ENCODE results near the gene SIRT7. TPM values are rescaled to one million over a fixed set of nuclear protein-coding genes. Genes with fewer than 3 reads are reported as not detected.
A peak's percentile ranks its signal among the peaks of the same experiment; 100 is the strongest.

SIRT7 gene, protein sequence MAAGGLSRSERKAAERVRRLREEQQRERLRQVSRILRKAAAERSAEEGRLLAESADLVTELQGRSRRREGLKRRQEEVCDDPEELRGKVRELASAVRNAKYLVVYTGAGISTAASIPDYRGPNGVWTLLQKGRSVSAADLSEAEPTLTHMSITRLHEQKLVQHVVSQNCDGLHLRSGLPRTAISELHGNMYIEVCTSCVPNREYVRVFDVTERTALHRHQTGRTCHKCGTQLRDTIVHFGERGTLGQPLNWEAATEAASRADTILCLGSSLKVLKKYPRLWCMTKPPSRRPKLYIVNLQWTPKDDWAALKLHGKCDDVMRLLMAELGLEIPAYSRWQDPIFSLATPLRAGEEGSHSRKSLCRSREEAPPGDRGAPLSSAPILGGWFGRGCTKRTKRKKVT
- total RNA-seq (2014; rRNA removed; shearing (Covaris generic)) = 34.9 and 47.0 TPM in 2 replicates

DNA sequence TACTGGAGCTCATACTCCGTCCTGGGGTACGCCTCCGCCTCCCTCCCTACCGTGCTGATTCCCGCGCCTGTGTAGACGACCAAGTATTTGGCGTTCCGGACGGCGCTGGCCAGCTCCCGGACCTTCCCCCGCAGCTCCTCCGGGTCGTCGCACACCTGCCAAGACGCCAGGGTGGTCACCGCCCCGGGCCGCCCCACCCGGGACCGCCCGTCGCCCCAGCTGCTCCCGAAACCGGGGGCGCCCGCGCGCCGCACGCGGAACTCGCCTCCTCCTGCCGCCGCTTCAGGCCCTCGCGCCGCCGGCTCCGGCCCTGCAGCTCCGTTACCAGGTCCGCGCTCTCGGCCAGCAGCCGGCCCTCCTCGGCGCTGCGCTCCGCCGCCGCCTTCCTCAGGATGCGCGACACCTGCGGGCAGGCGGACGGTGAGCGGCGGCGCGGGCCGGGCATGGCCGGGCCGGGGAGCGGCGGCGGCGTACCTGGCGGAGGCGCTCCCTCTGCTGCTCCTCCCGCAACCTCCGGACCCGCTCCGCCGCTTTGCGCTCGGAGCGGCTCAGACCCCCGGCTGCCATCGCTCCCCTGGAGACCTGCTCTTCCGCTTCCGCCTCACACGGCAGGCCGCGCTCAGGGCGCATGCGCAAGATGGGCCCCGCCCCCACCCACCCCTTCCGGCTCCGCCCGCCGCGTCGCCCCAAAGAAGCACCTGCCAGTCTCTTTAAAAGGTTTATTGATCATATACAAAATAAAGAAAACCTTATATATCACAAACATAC, at the start of gene SIRT7:
TSS of gene SIRT7 (minus strand) at position 612 of the 768 bp plus-strand sequence. CDS start at position 567, 45 bp downstream.
- peak; percentile 61 for DNase-seq (ENCODE audit: low spot score)

DNA sequence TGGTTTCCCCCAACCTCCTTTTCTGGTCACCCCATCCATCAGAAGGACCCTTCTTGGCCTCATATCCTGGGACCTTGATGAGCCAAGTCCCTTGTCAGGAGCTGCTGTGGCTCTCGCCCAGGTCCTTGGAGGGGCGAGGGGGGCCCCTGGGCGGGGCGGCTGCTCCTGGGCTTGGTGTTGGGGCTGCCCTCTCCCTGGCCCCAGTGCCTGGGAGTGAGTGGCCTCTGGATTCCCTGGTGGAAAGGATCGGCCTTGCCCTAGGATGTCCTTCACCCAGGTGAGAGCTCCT, 49.2 kb upstream of the SIRT7 start:
- DNase-seq (ENCODE audit: low spot score) = no peak

DNA sequence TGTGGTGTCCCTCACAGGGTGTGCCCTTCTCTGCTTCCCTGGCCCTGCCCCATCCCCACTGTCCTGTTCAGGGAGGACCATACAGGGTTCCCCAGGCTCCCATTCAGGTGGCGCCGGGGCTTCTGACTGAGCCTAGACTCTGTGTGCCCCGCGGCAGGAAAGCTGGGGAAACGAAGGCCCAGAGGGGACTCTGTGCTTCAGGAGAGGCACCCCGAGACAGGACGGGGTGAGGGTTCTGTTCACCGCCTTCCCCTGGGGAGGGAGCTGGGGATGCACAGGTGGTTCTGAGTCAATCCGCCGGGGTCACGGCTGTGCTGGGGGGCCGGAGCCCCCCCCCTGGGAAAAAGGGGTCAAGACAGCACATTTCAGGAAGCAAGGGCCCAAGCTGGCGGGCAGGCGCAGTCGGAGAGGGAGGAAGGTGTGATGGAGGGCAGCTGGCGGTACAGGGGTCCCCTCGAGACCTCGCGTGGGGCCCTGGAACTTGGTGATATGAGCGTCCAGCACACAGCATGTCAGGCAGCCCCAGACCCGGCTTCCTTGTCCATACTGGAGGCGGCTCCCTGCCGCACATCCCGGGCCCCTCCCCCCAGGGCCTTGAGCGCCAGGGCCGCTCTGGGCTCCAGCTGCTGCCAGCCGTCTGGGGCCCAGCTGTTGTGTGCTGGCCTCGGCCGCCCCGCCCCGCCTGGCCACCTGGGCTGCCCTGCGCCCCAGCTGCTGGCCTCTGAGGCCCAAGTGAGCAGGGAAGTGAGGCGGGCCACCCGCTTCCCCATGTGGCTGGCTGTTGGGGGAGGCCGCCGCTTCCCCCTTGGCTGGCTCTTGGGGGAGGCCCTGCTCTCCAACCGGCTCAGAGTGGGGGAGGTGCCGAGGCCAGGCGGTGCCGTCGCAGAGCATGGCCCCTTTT, 48.6 kb upstream of the SIRT7 start:
- DNase-seq (ENCODE audit: low spot score) = no peak

DNA sequence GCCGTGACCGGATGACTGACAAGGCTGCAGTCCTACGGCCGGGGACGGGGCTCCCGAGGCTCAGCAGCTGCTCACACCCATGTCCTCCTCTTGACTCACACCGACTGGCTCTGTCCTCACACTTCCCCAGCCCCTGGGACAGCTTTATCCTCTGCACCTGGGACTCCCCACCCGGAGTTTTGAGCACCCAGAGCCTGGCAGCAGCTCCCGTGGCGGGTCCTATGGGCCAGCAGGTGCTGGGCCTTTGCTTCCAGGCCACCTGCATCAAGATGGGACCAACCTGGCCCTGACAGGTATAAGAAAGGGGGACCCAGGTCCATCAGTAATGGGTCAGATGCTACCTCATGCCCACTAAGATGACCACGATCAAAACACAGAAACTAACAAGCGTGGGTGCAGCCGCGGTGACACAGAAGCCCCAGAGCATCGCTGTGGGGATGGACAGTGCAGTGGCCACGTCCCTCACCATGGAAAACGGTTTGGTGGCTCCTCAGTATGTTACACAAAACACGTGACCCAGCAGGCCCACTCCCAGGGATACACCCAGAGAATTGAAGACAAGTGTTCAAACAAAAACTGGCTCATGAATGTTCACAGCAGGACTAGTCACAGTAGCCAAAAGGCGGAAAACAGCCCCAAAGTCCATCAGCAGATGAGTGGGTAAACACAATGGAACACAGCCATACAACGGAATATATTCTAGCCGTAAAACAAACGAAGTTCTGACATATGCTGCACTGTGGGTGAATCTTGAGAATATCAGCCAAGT, 46.3 kb upstream of the SIRT7 start:
- DNase-seq (ENCODE audit: low spot score) = no peak

DNA sequence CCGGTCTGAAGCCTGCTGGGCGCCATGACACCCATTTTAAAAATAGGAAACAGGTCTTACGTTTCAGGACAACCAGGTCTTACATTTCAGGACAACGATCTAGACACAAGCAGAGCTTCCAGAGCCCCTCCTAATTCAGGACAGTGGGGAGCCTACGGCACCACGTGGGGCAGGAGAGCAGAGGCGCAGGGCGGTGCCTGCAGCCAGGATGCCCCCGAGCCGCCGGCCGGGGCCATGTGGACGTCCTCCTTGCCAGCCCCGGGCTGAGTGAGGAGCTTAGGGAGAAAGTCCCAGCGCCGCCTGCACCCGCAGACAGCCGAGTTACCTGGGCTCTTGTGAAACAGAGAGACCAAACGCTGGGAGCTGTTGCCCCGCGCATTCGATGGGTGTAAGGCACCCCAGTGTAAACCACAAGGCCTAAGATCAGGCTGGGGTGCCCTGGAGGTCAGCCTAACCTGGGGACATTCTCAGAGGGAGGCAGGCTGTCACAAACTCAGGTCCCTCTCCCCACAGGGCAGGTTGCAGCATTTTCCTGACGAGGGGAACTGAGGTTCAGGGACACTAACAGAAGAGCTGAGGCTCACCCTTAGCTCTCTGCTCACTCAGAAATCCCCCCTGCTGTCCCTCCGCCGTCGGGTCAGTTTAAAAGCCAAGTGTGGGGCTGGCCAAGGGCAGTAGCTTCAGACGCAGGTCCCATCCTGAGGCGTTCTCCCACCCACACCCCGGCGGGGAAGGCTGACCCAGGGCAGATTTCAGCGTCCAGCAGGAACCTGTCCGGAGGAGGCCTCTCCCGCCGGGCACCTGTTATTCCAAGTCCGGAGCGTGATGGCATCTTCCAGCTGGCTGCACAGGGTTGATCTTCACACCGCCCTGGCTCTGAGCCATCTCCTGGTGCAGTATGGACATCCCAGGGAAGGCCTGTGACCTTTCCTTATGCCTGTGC, 44.8 kb upstream of the SIRT7 start:
- no peak for DNase-seq (ENCODE audit: low spot score)

DNA sequence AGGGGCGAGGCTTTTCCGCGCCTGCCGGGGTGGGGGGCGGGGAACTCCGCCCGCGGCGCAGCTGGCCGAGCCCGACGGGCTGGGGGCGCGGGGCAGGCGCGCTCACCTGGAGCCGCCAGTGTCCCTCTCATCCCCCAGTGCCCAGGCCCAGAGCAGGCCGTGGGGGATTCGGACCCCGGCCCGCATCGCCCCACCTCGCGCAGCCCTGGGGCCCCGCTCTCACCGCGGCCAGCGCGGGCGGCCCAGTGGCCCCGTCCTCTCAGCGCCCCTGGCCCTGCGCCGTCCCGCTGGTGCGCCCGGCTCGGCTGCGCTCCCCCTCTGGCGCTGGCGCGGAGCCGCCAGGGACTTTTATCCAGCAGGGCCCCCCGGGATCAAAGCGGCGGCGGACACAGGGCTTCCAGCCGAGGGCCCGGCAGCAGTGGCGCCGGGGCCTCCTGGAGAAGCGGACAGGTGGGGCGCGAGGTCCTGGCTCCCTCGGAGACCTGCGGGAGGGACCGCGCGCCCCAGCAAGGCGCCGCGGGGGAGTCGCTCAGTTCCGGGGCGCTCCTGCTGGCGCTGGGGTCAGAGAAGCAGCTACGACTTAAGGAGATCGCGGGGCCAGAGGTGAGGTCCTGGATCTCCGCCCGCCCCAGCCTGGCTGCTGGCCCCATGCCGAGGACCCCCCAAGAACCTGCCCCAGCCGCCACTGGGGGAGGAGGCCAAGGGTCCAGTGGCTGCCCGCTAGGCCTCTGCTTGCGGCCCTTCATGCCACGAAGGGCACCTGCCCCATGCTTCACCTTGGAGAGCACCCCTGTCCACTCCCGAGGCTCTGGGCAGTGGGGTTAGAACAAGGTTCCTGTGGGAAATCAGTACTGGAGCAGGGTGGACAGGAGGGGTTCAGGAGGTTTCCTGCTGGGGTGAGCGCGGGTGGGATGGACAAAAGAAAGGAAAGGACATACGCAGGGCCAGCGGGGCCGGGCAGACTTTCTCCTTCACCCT, 43.8 kb upstream of the SIRT7 start:
- DNase-seq (ENCODE audit: low spot score) = no peak

DNA sequence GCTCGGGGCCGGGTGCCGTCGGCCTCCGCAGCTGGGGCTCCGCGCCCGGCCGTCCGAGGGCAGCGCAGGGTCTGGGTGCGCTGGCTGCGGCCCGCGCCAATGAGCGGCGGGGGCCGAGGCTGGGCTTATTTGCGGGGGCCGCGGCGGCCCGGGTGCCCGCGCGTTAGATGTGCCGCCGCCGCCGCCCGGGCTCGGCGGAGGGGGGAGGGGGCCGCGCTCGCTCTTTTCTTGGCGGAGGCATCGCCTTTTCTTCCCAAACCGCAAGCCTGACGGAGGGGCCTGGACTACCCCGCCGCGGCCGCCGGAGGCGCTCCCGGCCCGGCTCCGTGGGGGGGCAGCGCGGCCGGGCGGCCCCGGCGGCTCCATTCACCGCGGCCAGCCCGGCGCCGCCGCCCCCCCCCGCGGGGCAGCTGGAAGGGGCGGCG, 43.1 kb upstream of the SIRT7 start, which contains the start of gene NOTUM:
TSS of gene NOTUM (minus strand) at position 101 of the 425 bp plus-strand sequence. CDS start 278 bp downstream, outside the sequence.
- DNase-seq (ENCODE audit: low spot score) = no peak

DNA sequence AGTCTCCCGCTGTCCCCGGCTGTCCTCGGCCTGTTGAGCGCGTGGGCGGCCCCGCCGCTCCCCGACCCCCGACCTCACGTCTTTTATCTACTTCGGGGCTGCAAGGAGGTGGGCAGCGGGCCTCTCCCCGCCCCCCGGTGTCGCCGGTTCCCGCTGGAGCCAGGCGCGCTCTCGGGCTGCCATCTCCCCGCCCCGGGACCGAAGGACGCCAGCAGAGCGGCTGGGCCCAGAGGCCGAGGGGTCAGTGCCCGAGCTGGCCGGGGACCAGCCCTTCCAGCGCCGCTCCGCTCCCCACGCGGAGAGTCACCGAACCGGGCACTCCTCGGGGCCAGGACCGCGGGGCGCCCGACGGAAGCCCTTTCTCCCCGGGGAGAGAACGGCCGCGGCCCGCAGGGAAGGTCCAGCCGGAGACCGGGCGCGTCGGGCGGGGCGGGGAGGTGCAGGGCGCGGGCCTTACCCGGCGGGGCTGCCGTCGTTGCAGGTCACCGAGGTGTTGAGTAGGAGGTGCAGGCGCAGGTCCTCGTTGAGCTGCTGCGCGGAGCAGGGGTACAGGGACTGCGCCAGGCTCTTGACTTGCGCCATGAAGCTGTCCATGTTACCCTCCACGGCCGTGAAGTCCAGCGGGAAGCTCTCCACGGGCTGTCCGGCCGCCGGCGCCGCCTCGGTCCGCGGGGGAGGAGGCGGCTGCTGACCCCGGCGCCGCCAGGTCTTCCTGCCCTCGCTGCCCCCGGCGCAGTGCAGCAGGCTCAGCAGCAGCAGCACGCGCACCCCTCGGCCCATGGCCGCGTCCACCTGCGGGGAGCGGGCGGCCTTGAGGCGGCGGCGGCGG, 42.4 kb upstream of the SIRT7 start:
- no peak for DNase-seq (ENCODE audit: low spot score)

DNA sequence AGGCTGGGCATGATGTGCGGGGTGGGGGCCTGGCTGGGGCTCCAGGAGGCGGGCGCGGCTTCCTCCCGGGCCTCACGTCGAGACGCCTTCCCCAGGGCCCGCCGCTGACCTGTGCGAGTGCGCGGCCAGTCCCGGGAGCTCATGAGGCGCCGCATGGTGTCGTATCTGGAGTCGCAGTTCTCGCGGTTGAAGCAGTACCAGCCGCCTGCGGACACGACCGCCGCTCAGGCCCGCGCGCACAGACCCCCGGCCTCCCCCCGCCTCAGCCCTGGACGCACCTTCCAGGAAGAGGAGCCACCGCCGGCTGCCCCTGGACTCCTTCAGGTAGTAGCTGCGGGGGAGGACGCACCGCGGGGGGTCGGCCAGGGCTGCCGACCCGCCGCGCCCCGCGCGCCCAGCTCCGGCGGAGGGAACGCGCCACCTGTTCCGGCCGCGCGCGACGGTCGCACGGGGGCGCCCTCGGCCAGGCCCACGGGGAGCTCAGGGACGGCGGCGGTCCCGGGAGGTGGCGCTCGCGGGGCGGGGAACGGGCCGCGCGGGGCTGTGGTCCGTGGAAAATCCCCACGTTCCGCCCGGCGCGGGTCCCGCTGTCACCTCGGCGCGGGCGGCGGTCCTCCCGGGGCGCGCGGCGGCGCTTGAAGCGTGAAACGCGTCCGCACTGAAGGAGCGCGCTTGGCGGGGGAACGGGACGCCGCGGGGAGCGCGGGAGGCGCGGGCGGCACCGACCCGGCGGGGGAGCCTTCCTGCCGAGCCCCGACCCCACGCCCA, 41.6 kb upstream of the SIRT7 start:
- no peak for DNase-seq (ENCODE audit: low spot score)

DNA sequence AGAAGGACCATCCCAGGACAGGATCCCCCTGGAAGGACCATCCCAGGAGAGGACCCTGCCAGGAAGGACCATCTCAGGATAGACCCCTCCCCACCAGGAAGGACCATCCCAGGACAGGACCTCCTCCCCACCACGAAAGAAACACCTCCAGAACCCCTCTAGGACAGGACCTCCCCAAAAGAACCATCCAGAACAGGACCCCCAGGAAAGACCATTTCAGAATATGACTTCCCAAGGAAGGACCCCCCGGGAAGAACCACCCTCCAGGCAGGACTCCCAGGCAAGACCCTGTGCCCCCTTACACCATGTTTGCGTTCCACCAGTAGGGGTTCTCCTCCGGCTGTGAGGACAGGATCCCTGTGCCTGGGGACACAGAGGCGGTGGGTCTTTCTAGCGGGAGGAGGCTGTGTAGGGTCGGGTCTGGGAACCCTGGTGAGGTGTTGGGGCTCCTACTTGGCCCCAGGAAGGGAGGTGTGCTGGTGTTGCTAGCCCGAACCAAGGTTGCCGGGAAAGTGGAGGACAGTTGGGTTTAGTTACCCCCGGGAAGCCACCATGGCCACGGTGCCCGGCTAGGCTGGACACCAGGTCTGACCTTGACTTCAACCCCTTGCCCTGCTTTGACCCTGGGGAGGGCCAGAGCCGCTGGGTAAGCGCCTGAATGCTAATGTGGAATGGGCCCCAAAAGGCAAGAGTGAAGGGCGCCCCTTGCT, 40.8 kb upstream of the SIRT7 start:
- no peak for DNase-seq (ENCODE audit: low spot score)

DNA sequence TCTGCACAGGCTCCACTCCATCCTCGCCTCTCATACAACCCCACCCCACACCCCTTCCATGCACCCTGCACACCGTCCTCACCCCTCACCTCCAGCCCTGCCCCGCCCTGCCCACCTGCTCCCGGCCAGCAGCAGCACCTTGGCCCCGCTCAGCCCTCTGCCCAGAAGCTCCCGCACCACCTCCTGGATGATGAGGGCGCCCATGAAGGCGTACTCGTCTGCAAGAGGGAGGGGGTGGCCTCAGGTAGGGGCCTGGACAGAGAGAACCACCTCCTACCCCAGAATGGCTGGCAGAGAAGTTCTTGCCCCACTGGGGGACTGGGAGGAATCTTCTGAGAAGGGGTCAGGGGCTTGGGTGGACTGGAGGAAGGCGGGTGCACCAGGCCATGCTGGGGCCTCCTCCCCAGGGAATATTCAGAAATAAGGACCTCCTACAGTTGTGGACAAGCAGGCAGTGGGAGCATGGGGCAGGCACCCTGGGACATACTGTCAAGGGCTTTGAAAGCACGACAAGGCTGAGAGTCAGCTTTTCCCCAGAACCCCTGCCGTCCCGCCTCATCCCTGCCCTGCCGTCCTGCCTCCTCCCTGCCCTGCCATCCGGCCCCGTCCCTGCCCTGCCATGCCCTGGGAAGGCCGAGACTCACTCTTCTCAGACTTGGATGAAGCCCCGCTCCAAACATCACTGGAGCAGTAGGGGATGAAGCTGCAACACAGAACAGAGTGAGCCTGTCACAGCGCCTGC, 39.9 kb upstream of the SIRT7 start:
- DNase-seq (ENCODE audit: low spot score) = no peak

DNA sequence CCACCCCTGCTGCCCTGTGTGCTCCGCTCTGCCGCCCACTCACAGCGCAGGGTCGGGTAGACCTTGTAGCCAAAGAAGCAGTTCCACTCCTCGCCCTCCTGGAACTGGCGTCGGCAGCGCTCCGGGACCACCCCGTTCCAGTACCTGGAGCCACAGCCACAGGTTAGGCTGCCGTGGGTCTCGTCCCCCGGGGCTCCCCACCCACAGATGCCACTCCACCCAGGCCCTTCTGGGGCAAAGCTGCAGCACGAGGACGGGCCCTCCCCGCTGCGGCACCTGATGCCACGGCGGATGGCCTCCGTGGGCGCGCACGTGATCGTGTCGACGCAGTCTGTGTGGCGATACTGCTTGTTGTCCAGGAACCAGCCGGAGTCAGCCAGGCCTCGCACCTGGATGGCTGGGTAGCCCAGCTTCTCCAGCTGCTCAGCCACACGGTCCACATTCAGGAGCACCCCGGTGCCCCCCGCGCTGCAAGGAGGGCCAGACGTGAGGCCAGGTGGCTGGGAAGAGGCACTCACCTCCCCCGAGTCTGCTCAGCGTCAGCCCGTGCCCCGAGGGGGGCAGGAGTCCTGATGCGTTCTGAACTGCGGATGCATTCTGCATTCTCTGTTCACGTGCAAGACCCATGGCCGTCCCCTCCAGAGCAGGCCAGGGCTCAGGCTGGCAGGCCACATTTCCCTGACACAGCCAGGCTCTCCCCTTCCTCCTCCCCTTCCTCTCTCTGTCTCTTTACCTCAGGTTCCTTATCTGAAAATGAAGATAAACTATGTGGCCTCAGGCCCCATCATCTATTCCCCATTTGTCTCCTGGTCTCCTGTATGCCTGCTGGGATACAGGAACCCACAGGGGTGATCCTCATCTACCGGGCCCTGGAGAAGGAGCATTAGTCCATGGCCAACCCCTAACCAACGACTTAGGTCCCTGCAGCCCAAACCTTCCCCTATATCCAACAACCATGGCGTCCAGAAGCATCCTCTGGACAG, 38.9 kb upstream of the SIRT7 start:
- no peak for DNase-seq (ENCODE audit: low spot score)

DNA sequence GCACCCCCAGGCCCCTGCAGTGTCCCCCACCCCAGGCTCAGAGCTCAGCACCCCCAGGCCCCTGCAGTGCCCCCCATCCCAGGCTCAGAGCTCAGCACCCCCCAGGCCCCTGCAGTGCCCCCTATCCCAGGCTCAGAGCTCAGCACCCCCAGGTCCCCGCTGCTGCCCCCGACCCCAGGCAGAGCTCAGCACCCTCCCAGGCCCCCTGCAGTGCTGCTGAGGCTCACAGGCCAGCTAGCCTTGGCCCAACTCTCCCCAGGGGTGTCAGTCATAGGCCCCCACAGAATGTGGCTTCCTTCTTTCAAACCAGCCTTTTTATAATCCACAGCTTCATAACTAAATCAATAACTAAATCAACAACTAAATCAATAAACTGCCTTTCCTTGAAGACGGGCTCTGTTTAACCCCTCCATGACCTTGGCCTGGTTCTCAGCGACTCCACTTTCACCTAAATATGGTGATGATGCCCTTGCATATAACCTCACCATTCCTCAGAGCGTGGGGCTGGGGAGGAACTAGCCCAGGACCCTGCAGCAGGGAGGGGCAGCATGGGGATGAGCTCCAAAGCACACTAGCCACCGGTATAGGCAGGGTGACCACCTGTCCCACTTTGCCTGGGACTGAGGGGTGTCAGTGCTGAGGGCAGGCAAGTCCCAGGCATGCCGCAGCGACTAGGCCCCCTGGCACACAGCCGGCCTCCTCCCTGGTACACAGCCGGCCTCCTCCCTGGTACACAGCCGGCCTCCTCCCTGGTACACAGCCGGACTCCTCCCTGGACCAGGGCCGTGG, 38.0 kb upstream of the SIRT7 start:
- DNase-seq (ENCODE audit: low spot score) = no peak
